Mammary epithelial cell (primary cell): Measurements from ENCODE around the gene STPG4.

Experiments used
- CTCF ChIP-seq, 2 donors: IDR thresholded peaks in 1 of 2; conservative IDR thresholded peaks in 1 of 2; 2 replicates each; pipeline ENCODE4 v1.5.1; 2011 to 2012; ENCODE audit warnings: inconsistent platforms in 2 of 2, low read length in 2 of 2, mild to moderate bottlenecking in 2 of 2, control low read depth in 1 of 2, low read depth in 1 of 2; ENCODE audit not compliant: insufficient read depth in 1 of 2; ENCODE audit errors: extremely low read depth in 1 of 2
- EZH2 ChIP-seq: IDR thresholded peaks from 2 replicates; pipeline ENCODE4 v1.6.1; 2012; ENCODE audit warnings: low read length, inconsistent platforms, borderline replicate concordance

- TF ChIP-seq CTCF (conservative IDR thresholded peaks at IDR 0.05 in 1 of 2, IDR thresholded peaks at IDR 0.05 in 1 of 2; ENCODE audit: extremely low read depth in 1 of 2, insufficient read depth in 1 of 2, low read depth in 1 of 2, low read length in 2 of 2): no peak
- TF ChIP-seq EZH2: no peak
Measured at GRCh38 chr2:47050021-47050760, 104.9 kb downstream of the STPG4 start.
